GM19193 (cell line): Measurements from ENCODE around the gene MFSD11.

Experiments used
- POLR2A ChIP-seq: IDR thresholded peaks from 4 replicates; pipeline ENCODE4 v1.6.1; 2011; ENCODE audit not compliant: insufficient read depth, insufficient read length; ENCODE audit errors: extremely low read depth

Gene MFSD11

GRCh38 chr17:76796081-76796480, 58.2 kb downstream of the MFSD11 start:
- TF ChIP-seq POLR2A, result no peak

DNA sequence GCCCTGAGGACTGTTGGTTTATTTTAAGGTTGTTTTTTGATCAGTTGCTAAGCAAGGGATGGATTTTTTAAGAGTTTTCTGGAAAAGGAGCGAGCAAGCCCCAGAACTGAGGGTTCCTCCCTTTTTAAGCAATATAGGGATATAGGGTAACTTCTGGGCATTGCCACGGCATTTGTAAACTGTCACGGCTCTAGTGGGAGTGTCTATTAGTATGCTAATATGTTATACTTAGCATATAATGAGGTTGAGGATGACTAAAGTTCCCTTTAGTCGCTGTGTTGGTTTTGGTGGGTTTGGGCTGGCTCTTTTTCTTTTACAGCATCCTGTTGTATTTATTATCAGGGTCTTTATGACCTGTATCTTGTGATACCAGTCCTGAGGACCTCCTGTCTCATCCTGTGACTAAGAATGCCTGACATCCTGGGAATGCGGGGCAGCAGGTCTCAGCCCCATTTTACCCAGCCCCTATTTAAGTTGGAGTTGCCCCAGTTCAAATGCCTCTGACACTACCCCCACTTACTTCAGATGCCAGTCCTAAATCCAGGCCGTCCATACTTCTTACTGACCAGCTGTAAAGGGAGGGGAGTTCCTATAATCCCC, 59.4 kb downstream of the MFSD11 start:
- no peak for TF ChIP-seq POLR2A

DNA sequence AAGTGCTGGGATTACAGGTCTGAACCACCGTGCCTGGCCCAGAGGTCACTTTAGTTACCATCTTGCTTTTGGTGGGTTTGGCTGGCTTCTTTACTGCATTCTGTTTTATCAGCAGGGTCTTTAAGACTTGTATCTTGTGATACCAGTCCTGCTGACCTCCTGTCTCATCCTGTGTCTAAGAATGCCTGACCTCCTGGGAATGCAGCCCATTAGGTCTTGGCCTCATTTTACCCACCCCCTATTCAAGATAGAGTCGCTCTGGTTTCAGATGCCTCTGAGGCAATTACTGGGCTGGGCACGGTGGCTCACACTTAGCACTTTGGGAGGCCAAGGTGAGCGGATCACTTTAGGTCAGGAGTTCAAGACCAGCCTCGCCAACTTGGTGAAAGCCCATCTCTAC, 63.8 kb downstream of the MFSD11 start:
- no peak for TF ChIP-seq POLR2A

DNA sequence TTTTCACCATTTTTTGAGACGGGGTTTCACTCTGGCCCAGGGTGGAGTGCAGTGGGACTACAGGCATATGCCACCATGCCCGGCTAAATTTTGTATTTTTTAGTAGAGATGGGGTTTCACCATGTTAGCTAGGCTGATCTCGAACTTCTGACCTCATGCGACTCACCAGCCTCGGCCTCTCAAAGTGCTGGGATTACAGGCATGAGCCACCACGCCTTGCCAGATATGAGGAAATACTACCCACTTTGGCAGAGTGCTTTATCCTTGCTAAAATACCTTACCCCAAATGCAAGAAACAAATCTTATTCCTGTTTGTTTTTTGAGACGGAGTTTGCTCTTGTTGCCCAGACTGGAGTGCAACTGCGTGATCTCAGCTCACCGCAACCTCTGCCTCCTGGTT, 67.4 kb downstream of the MFSD11 start:
- no peak for TF ChIP-seq POLR2A

DNA sequence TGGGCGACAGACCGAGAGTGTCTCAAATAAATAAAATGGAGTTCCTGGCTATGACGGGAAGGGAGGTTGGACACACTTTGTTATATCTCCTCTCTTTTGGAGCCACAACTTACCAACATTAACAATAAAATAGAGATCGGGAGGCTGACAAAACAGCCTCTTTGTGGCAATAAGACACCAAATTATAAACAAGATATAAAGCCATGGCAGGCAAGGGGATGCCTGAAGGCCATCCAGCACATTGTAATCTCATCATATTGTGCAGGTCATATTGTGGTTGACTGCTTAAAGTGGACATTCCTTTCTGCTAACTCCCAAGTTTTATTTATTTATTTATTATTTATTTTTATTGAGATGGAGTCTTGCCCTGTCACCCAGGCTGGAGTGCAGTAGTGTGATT, 70.4 kb downstream of the MFSD11 start:
- TF ChIP-seq POLR2A, result no peak

- no peak for TF ChIP-seq POLR2A
Measured at GRCh38 chr17:76810956-76811355, 73.0 kb downstream of the MFSD11 start.

DNA sequence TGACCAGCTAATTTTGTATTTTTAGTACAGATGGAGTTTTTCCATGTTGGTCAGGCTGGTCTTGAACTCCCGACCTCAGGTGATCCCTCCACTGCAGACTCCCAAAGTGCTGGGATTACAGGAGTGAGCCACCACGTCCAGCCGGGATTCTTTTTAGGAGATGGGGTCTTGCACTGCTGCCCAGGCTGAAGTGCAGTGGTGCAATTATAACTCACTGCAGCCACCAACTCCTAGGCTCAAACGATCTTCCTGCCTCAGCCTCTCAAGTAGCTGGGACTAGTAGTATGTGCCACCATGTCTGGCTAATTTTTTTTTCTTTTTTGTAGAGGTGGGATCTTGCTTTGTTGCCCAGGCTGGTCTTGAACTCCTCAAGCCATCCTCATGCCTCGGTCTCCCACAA, 73.9 kb downstream of the MFSD11 start:
- no peak for TF ChIP-seq POLR2A

- no peak for TF ChIP-seq POLR2A
Measured at GRCh38 chr17:76812263-76812662, 74.3 kb downstream of the MFSD11 start.

DNA sequence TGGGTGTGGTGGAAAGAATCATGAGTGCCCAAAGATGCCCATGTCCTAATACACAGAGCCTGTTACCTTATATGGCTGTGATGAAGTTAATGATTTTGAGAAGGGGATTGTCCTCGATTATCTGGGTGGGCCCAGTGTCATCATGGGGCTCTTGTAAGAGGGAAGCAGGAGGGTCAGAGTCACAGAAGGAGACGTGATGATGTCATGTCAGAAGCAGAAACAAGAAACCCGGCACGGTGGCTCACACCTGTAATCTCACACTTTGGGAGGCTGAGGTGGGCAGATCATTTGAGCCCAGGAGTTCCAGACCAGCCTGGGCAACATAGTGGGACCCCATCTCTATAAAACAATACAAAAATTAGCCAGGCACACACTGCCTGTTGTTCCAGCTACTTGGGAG, 75.0 kb downstream of the MFSD11 start:
- no peak for TF ChIP-seq POLR2A

- no peak for TF ChIP-seq POLR2A
Measured at GRCh38 chr17:76816590-76817135, 78.7 kb downstream of the MFSD11 start.

GRCh38 chr17:76820039-76820438, 82.1 kb downstream of the MFSD11 start:
- TF ChIP-seq POLR2A, result no peak

DNA sequence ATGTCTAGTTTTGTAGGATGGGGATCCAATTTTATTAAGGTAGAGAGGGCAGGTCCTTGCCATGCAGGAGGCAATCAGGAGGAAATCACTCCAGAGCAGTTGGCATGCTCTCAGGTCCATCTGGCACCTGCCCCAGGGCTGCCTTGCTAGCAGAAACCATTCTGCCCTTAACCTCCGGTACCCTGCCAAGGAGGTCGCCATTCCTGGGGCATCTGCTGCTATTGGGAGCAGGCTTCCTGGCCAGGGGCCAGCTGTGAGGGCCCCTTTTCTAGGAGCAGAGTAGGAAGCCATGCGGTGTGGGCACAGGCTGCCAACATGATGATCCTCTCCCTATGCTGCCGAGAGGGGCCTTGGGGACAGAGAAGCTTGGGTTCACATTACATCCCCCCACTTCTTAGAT, 82.6 kb downstream of the MFSD11 start:
- no peak for TF ChIP-seq POLR2A

GRCh38 chr17:76822184-76822778, 84.4 kb downstream of the MFSD11 start:
- no peak for TF ChIP-seq POLR2A

- no peak for TF ChIP-seq POLR2A
Measured at GRCh38 chr17:76824093-76824492, 86.2 kb downstream of the MFSD11 start.

GRCh38 chr17:76826330-76827068, 88.6 kb downstream of the MFSD11 start:
- TF ChIP-seq POLR2A, result no peak

- TF ChIP-seq POLR2A, result no peak
Measured at GRCh38 chr17:76827736-76828135, 89.8 kb downstream of the MFSD11 start.
